OCI-LY3 (cell line): ENCODE measurements around the gene CSPG4.

Experiments
- EZH2phosphoT487 ChIP-seq: fragments of 200-600 bp; shearing (Covaris generic); IDR thresholded peaks from 2 replicates; pipeline ENCODE4 v1.6.1; 2018; ENCODE audit warnings: antibody characterized with exemption, mixed run types, low read depth
- TF ChIP-seq, protein P1 (sequence below): fragments of 200-600, 300-600 bp; sonication (generic); IDR thresholded peaks from 2 replicates; pipeline ENCODE4 v1.5.1; 2014; ENCODE audit warnings: antibody characterized with exemption, low read length, low read depth

DNA sequence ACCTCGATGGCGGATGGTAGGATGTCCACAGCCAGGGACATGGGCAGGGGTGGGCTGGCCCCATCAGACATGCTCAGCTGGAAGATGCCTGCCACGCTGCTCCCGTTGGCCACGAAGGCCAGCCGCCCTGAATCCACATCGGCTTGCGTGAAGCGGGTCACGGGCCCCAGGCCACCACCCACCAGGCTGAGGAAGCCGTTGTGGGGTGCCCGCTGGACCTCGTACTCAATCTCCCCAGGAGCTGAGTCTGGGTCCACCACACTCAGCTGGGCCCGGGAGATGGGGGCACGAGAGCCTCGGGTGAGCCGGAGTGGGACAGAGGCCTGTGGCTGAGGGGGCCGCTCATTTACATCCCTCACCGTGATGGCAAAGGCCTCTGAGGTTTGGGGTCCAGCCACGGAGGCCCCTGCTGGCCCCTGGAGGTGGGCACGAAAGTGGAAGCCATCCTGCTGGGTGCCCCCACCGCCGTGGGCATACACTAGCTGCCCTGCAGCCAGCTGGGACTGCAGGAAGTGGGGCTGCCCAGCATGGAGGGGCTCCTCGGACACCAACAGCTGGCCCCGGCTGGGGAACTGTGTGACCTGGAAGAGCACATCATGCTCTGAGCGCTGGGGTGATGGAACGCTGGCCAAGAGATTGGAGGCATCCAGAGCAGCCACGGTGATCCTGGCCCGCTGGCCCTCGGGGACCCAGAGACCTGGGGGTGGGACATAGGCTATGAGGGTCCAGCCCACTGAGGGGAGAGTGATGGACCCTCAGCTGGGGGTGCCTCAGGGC is 35.8 kb downstream of the CSPG4 start:
- TF ChIP-seq, protein P1, sequence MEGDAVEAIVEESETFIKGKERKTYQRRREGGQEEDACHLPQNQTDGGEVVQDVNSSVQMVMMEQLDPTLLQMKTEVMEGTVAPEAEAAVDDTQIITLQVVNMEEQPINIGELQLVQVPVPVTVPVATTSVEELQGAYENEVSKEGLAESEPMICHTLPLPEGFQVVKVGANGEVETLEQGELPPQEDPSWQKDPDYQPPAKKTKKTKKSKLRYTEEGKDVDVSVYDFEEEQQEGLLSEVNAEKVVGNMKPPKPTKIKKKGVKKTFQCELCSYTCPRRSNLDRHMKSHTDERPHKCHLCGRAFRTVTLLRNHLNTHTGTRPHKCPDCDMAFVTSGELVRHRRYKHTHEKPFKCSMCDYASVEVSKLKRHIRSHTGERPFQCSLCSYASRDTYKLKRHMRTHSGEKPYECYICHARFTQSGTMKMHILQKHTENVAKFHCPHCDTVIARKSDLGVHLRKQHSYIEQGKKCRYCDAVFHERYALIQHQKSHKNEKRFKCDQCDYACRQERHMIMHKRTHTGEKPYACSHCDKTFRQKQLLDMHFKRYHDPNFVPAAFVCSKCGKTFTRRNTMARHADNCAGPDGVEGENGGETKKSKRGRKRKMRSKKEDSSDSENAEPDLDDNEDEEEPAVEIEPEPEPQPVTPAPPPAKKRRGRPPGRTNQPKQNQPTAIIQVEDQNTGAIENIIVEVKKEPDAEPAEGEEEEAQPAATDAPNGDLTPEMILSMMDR: no peak
- no peak for TF ChIP-seq EZH2phosphoT487
